Stimulated activated CD4-positive, alpha-beta T cell treated with anti-CD3 and anti-CD28 coated beads, Interleukin-15, amount 100 ng/mL, for 48 hours (primary cell): Measurements from ENCODE around the gene PPARA.

Source experiments
- DNase-seq, 2 donors: peaks; one replicate each; pipeline ENCODE4 v3.0.0-alpha.2; 2020; ENCODE audit warnings: low read depth in 2 of 2

PPARA gene

DNA sequence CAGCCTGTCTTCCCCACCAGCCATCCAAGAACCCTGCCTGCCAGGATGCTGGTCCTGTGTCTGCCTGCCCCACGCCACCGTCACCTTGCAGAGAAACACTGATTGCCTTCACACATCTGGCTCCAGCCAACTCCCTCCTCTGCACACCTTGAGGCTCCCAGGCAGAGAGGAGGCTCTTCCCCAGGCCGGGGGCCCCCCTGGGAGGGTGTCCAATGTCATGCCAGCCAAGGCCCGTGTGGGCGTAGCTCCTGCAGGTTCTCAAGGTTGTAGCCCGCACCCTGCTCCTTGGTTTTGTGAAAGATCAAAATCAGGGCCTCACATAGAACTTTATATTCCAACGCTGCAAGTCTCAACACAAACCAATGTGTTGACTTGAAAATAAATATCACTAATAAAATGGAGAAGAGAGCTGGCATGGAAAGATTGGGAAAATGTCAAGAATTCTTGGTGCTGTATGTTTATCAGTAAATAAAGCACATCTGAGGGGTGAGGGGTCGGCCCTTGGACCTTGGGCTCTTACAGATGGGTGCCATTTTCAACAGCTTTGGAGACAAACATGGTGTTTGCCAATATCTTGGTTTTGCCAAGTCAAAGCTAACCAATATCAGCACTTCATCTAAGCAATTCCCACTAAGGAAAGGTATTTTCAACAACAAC lies 6.7 kb upstream of the PPARA start:
- DNase-seq, result no peak

DNA sequence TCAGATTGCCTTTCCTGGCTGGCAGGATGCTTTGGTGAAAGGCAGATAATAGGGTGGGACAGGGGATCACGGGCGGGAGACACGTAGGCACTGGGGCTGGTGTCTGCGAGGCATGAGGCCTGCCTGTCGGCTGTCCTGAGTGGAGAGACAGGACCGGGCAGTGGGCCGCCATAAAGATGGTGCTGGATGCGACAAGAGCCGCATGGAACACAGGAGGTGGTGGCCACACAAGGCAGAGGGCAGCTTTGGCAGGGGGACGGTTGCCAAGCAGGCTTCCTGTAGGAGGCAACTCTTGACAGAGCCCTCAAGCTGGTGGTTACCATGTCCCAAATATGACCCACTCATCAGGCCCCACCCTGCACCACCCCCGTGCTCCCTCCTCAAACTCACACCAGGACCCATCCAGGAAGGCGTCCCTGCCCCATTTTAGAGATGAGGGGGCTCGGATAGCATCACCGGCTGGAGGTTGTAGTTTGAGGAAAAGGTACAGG lies 4.9 kb upstream of the PPARA start:
- DNase-seq, result no peak

DNA sequence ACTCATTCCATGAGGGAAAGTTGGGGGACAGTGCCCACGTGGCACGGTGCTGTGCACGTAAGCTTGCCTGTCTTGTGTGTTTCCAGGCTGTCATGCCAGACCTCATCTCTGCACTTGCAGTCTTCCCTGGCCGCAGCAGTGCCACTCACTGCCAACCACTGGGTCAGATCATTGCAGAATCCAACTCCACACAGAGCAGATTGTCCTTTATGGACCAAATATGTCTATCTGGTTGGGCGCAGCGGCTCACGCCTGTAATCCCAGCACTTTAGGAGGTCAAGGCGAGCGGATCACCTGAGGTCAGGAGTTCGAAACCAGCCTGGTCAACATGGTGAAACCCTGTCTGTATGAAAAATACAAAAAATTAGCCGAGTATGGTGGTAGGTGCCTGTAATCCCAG lies 4.4 kb upstream of the PPARA start:
- DNase-seq, result no peak

DNA sequence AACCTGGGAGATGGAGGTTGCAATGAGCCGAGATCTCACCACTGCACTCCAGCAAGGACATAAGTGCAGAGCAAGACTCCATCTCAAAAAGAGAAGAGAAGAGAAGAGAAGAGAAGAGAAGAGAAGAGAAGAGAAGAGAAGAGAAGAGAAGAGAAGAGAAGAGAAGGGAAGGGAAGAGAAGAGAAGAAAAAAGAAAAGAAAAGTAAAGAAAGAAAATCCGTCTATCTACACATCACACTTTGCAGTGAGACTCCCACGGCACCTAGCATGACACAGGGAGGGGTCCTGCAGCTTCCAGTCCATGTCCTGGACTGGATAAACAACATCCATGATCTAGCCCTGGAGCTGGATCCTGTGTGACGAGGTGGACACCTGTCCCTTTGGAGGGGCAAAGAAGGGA lies 4.0 kb upstream of the PPARA start:
- no peak for DNase-seq

DNA sequence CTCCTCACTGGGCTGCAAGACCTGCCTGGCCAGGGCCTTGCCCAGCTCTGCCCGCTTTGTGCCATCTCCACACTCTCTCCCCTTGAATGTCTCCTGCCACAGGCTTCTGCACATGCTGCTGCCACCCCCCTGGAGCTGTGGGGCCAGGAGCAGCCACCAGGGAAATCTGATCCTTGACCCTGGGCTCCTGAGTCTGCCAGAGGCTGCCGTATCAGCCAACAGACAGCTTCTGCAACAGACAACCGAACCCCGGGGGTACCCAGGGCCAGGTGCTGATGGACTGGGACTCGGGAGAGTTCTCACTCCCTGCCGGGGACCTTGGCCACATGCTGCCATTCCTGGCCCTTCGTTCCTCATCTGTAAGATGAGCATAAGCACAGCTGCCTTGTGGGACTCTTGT lies 3.3 kb upstream of the PPARA start:
- DNase-seq, result no peak

DNA sequence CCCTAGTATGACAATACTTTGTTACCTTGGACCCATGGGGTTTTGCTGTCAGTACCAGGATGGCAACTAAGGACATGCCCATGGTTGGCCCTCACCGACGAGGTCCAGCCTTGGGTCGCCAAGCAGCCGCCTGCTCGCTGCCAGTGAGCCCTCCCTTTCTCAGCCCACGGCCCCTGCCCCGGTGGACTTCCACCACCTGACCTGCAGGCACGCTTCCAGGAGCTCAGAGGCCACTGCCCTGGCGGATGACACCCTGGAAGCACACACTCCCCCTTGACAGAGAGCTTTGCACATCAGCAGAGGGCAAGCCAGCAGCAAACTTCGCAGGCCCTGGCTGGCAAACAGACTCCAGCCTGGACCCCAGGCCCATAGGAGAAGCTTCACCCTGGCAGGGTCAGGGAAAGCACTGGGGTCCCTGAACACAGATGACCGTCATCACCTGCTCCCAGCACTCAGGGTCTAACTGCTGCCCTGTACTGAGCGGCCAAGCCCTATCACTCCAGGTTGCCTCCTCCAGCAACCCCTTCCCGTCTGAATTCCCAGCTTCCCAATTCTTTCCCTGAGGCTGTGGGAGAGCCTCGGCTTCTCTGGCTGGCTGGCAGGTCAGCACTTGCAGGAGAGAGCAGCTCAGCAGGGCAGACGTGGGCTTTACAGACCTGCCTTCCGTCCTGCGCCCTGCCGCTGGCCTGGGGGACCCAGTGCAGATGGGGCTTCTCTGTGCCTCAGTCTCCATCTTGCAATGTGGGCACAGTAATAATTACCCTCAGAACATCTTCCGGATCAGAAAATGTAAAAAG lies 2.7 kb upstream of the PPARA start:
- no peak for DNase-seq

DNA sequence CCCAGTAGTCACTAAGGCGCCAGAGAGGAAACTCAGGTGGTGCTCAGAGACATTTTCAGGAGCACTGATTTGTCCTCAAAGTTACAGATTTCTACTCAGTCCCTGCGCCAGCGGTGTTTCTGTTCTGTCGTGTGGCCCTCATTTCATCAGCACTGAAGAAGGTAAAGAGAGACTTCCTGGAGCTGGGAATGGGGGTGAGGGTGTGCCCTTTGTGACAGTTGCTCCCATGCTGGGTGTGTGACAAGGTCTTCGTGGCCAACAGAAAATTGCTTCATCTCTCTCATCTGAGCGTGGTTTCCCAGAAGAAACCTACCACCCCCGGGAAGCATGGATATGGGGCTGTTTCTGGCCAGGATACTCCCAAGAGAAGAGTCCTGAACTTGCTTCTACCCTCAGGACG lies 2.0 kb upstream of the PPARA start:
- DNase-seq, result no peak

DNA sequence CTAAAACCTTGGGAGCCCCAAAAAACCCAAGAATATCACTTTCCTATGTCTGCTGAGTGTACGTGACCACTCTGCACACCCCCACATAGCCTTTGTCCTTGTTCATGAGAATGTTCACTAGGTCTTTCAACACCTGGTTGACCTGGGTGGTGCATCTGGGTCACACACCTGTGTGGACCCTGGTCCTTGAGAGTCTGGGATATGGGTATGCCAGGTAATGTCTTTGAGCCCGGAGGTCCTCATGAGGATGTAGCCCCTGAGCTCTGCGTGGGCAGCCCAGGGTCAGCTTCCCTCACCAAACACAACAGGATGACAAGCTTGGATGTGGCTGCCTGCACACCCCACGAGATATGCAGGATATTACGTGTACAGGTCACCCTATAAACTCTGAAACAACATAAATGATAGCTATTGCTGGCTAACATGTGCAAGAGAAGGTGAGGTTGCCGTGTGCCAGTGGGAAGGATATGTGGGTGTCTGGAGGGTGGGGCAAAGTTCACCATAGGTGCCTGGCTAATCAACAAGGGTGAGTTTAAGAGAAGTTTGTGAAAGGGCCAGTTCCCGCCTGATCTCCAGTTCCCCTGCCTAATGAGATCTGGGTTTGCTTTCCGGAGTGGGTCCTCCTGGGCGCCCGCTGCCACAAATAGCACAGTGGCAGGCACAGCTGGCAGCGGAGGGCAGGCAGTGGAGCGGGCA lies 1.4 kb upstream of the PPARA start:
- no peak for DNase-seq

DNA sequence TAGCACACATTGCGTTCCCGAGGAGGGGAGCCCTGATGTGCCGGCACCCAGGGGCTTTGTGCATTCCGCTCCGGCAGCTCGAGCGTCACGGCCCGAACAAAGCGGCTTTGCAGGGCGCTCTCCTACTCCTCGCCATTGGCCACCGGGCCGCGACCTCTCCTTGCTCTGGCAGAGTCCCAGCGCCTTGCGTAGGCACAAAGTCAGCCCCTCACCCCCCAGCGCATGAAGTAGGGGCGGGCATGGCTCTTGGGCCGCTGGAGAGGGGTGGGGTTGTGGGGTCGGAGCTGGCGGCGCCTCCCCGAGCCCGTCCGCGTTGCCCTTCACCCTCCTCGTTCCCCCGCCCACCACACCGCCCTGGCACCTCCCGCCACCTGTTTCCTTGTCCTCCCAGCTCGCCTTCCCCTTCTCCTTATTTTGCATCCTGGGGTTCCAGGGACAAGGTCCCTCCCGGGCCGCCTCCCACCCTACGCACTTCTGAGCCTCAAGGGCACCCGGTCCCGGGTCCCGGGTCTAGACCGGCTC lies 753 bp upstream of the PPARA start:
- DNase-seq, result no peak

GRCh38 chr22:46150655-46151477 lies 540 bp downstream of the PPARA start:
- DNase-seq, result peak in 1 of 2 donors; percentile 18

GRCh38 chr22:46153930-46154329 lies 3.6 kb downstream of the PPARA start:
- DNase-seq, result no peak

GRCh38 chr22:46156031-46156430 lies 5.7 kb downstream of the PPARA start:
- DNase-seq, result no peak

DNA sequence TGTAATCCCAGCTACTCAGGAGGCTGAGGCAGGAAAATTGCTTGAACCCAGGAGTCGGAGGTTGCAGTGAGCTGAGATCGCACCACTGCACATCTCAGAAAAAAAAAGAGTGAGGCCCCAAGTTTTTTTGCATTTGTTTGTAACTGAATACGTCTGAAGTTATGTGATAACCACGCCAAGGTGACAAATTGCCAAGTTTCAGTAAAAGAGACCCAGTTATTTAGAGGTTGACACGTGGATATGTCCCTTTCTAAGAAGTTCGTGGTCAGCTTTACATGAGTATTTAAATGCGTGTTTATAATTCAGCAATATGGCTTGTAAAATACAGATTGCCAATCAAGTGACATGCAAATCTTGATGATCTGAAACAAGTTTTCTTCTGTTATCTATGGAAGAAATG lies 8.0 kb downstream of the PPARA start:
- no peak for DNase-seq

DNA sequence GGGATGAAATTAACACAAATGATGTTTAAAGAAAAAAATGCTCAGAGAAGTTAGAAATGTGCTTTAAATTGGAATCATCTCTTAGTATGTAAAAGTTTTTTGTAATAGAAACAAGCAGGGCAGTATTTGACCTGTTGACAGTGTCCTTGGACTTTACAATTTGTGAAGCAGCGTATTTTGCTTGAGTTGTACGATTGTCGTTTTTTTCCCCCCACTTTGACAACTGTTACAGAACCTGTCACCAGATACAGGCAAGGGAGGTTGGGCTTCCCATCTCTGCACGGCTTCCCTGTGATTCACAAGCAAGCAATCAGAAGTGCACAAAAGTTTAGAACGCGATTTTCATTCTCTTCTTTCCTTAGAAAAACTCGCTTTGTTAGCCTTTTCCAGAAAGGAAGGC lies 8.9 kb downstream of the PPARA start:
- no peak for DNase-seq

DNA sequence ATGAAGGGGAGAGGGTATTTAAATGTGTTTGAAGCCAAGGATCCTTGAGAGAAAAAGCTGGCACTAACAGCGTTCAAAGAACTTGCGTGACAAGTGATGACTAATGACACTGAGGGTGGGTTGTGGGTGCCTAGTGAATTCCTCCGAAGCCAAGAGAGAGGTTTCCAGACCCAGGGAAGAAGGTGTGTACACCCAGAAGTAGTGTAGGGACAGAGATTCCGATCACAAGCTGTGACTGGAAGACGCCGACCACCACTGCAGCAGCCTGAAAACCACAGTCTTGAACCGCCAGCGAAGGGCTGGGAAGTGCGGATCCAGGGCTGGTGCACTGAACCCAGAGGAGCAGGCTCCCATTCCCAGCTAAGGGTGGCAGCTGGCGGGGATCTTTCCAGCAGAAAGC lies 9.5 kb downstream of the PPARA start:
- no peak for DNase-seq

DNA sequence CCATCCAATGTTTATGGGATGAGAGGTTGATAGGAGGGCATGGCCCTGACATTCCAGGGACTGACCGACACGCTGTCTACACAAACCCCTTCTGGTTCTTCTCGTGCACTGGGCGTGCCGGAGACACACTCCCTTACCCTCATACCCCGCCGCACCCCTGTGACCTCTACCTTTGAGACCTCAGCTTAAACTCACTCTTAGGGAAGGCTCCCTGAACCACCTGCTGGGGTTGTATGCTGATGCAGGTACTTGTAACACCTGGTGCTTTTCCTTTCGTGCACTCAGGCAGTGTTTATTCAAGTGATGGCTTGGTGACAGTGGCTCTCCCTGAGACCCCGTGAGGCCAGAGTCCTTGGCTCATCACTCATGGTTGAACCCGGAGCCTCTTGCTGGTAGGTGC lies 12.0 kb downstream of the PPARA start:
- no peak for DNase-seq

GRCh38 chr22:46162771-46163556 lies 12.6 kb downstream of the PPARA start:
- no peak for DNase-seq

GRCh38 chr22:46163557-46163888 lies 13.2 kb downstream of the PPARA start:
- no peak for DNase-seq

GRCh38 chr22:46165977-46166376 lies 15.7 kb downstream of the PPARA start:
- DNase-seq, result no peak

DNA sequence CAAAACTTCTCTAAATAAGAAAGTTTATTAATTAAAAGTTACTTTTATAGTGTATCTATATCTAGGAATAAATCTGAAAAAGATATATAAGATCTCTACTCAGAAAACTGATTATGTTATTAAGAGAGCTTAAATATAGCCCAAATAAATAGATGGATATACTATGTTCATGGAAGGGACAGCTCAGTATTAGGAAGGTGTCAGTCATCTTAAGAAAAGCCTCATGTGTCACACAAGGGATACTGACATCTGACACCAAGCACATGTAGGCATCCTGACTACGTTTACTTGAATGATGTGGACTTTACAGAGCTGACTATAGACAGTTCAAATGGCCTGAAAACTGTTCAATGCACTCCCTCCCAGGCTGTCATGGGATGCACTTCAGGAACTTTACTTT lies 19.3 kb downstream of the PPARA start:
- DNase-seq, result no peak

DNA sequence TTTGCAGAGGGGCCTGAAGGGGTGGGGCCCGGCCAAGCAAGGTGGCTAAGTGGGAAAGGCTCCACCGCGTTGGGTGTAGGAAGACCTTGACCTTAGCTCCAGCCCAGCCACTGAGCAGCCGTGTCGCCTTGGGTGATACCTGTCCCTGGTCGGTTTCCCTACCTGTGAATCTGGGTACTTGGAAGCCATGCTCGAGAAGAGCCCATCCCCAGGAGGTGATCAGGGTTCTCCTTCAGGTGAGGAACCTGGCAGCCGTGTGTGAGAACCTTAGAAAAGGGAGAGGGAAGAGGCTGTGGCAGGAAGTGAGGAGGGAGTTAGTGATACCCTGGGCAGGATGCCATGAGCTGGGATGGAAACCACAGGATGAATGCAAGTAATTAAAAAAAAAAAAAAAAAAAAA lies 21.6 kb downstream of the PPARA start:
- no peak for DNase-seq
